GM13976 (cell line): ENCODE data around the gene SLC10A7.

Experiments
- DNase-seq: peaks from one replicate; pipeline ENCODE4 v3.0.0; 2012; ENCODE audit warnings: low spot score
- in situ Hi-C: fragments of 300-500 bp; cut with MboI; formaldehyde crosslinking; loops from one replicate; pipeline ENCODE4 v1.12.0; 2022; ENCODE audit warnings: low sequenced_read_pairs, mixed read lengths, inconsistent platforms; ENCODE audit not compliant: unreplicated experiment
- TF ChIP-seq, protein P1 (sequence below): IDR thresholded peaks from 2 replicates; pipeline ENCODE4 v1.5.1; 2012; ENCODE audit warnings: borderline replicate concordance, mild to moderate bottlenecking; ENCODE audit not compliant: insufficient read depth; ENCODE audit errors: extremely low read depth, missing control alignments, control extremely low read depth

SLC10A7 gene

DNA sequence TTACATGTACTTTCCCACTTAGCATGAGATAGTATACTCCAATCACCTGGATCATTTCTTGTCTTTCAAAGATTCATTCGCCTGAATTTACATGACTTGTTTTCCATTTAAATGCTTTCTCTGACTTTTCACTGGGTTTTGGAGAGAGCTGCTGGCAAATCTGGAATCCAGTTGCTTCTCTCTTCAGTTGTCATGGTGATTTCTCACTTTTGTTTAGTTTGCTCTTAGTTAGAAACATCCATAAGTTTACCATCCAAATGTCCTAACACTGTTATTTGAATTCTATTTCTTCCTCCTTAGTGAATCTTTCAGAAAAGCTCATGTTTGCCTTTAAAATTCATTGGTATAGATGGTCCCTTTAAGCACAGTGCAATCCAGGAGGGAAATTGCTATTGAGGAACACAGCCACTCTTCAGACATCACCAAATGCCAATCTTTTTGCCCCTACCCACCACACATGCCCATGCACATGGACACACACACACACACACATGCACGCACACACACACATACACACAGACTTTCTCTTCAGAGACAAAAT lies 255.7 kb downstream of the SLC10A7 start:
- TF ChIP-seq, protein P1, sequence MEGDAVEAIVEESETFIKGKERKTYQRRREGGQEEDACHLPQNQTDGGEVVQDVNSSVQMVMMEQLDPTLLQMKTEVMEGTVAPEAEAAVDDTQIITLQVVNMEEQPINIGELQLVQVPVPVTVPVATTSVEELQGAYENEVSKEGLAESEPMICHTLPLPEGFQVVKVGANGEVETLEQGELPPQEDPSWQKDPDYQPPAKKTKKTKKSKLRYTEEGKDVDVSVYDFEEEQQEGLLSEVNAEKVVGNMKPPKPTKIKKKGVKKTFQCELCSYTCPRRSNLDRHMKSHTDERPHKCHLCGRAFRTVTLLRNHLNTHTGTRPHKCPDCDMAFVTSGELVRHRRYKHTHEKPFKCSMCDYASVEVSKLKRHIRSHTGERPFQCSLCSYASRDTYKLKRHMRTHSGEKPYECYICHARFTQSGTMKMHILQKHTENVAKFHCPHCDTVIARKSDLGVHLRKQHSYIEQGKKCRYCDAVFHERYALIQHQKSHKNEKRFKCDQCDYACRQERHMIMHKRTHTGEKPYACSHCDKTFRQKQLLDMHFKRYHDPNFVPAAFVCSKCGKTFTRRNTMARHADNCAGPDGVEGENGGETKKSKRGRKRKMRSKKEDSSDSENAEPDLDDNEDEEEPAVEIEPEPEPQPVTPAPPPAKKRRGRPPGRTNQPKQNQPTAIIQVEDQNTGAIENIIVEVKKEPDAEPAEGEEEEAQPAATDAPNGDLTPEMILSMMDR = no peak
- in situ Hi-C loops = no loop called here
- no peak for DNase-seq

DNA sequence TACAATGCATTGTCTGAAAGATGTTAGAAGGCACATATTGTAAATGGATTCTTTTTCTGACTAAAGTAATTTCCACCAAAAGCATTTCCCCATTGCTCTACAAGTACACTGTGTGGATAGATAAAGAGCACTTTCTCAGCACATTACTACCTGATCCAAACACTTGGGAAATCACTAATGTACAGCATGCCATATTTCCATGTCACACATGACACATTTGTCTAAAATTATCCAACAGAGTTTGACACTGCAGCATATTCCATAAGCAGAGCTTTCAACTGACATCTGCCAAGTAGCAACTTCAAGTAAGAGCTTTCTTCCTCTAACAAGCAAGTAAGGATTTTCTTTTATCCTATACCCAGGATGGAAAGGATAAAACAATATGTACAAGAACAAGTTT lies 257.9 kb downstream of the SLC10A7 start:
- in situ Hi-C loops = no loop called here
- TF ChIP-seq, protein P1 = no peak

DNA sequence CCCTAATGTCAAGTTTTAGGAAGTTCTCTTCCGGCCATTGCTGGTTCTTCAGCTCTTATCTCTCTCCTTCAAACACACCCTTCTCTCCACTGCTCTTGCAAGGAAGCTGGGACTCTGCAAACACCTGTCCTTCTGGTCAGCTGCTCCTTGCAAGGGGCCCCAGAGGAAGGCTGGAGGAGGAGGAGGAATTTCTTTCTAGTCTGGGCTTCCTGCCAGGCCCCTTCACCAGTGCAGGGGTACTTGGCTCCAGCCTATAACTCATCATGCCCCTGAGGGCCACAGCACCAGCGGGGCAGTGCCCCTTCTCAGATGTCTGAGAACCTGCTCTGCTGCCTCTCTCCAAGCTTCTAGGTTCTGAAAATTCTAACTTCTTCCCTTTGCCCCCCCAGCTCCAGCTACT lies 260.7 kb downstream of the SLC10A7 start:
- DNase-seq = no peak
- TF ChIP-seq, protein P1 = no peak
- in situ Hi-C loops = no loop called here

More for the DNA sequence above, 257.9 kb downstream of the SLC10A7 start:
- DNase-seq = no peak

DNA sequence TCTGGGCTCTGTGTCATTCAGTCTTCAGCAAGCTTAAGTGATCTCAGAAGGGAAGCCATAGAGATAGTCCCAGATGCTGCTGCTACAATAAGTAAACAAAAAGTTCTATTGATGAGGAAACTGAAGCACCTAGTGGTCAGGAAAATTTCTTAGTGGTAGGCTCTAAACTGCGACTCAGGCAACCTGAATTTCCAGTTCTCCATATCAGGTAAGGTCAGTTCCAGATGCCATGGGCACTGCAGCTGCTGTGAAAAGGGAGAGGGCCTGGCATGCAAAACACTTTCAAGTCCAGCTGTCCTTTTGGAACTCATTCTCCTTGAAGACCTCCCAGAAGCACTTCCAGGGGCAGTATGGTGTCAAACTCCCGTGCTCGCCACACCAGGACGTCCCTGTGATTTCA lies 261.2 kb downstream of the SLC10A7 start:
- DNase-seq = no peak
- in situ Hi-C loops = no loop called here
- TF ChIP-seq, protein P1 = no peak

DNA sequence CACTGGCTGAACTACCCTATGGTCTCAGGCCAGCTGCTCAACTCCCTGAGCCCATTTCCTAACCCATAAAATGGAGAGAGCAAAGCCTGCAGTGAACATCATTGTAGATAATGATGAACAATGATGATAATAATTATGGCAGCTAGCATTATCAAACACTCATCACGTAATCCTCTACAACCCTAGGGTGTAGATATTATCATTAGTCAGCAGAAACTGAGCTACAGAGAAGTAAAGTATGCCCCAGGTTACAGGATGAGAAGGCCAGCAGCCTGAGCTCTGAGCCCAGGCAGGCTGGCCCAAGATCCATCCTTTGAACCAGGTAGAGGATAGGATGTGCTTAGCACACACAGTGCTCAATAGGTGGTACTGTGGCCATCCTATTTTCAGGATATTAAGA lies 264.2 kb downstream of the SLC10A7 start:
- DNase-seq = no peak
- TF ChIP-seq, protein P1 = no peak
- in situ Hi-C loops = no loop called here

DNA sequence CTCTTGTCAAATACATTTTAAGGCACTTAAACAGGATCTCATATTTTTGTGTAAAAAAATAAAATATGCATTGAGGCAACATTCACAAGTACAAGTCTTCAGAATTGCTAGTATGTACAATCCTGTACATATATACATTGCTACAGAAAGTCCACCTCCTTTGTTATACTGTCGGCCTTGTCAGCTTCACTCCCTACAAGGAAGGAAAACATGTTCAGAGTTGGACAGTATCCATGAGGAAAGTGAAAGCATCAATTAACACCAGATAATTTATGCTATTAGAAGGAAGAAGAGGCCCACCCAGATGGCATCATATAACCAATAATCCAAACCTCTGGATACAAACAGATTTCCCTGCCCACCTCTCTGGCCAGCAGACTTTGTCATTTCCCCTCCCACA lies 265.4 kb downstream of the SLC10A7 start:
- TF ChIP-seq, protein P1 = no peak
- DNase-seq = no peak
- in situ Hi-C loops = no loop called here
